Activated effector memory CD4-positive, alpha-beta T cell treated with Interleukin-2 at 50 U/mL for 16 hours (primary cell): ENCODE data around the gene HOXC11.

Source experiments
- DNase-seq: peaks from one replicate; pipeline ENCODE4 v3.0.0-alpha.2; 2020

Gene HOXC11

DNA sequence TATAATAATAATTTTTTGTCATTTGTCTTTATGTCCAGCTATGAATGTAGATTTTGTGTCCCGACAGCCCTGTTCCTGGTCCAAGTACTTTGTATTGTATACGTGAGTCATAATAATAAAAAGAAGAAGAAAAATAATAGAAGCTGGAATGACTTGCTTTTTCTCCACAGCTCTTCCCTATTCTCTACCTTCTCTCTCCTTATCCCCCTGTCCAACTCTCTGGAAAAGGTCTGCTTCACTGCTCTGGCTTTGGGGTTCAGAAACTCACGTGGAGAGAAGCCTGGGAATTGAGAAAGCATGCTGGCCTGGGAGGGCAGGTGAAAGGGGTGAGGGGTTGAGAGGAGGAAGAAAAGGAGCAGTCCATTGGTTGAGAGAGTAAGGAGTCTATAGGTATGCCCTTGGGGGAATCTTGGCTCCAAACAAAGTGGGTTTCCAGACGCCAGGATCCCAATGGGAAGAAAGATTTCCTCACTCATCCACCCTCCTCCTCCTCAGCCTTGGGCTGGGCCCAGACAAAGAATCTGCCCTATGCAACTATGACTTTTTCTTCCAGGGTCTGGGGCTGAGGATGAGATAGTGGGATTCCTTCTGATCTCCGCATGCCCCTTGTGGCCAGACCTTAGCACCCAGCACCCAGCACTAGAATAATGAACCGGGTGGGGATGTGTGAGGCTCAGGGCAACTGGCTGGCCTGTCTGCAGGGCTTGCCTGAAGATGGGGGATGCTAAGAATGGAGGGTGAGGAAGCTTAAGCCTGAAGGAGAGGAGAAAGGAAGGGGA, 39.9 kb downstream of the HOXC11 start:
- no peak for DNase-seq

DNA sequence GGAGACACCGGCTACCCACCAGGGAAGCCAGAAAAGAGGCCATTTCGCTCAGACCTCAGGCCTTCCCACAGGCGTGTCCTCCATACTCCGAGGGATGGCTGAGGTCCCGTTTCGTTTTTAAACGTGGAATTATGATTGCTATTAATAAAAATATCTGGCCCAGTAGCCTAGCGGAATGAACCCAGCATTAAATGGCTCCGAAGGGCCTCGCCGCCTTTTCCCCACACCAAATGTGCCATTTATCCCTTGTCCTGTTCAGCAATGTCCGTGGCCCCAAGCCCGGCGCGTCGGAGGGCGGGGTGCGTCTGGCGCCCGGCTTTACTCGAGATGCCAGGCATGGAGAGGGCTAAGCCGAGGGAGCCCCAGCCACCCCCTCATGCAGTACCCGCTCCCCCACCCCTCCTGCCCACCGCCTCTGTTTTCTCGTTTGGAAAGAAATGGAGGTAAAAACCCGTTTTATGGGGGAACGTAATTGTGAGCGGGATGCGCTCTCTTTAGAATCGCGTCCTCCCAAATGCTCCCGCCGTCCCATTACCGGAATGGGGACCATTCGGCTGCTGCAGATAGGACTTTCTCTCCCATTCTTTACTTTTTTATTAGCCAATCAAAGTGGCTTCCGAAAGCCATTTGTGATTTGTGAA, 41.6 kb downstream of the HOXC11 start:
- DNase-seq, result no peak

DNA sequence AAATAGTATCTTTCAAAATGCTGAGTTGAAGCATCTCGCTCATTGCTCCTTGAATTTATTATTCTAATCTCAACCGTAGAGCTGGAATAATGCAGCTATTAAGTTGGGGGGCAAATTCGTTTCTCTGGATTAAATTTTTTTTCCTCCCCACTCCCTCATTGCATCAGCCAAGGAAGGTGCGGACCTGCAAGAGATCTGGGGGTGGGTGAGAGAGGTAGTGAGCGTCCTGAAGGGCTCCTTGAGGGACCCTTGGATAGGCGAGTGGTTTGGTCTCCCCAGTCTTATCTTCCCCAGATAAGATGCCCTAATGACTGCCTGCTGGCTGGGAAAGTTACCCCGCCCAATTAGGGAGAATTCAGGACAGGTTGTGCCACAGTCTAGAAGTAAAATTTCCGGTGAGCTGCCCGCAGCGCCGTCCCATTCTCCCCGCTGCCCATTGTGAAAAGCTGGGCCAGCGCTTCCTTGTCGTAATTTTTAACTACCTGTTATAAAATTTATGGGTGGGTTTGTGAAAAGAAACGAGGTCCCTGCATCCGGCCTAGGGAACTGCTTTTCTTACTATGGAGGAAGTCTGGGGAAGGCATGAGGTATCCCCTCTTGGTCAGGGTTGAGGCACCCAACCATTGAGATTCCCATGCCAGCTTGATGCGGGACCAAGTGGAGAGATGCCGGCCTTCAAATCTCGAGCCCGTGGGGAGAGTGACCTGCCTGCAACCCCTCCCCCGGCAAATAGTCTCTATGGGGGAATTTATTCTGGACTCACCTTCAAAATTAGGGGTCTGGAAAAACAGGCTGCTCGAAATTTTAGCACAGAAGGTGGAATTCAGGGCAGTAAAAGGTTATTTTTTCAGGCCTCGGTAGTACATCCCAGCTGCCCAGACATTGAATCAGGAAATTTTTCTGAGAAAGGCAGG, 42.3 kb downstream of the HOXC11 start:
- no peak for DNase-seq

DNA sequence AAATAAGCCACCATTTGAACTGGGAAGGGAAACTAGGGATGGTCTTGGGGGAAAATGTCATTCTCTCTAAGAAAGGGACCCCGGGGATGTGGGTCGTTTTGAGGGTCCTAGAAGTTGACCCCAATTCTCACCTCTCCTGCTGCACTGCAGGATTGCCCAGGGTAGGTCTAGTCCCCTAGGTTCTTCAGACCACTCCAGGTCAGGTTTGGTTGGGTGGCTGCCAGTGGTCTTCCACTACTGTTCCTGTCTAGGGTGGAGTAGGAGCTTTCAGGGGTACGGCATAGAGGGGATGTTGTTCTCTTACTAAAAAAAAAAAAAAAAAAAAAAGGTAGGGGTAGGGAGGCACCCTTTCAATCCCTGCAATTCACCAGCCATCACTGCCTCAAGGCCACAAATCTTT, 43.1 kb downstream of the HOXC11 start:
- no peak for DNase-seq

DNA sequence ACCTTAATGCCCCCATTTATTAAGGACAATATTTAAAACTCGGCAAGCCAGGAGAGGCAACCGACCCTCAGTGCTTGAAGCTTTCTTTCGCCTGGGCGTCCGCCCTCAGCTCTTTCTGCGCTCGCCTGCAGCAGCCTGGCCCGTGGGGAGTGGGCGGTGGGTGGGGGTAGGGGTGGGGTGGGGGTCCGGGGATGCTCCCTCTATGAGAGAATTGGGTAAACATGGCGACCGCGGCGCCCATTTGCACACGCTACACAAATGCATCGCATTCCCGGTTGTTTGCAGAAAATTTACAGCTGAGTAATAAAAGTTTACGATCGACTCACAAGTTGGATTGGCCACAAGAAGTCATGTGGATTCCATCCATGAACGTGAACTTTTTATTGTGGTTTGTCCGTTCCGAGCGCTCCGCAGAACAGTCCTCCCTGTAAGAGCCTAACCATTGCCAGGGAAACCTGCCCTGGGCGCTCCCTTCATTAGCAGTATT, 43.6 kb downstream of the HOXC11 start:
- DNase-seq, result no peak

DNA sequence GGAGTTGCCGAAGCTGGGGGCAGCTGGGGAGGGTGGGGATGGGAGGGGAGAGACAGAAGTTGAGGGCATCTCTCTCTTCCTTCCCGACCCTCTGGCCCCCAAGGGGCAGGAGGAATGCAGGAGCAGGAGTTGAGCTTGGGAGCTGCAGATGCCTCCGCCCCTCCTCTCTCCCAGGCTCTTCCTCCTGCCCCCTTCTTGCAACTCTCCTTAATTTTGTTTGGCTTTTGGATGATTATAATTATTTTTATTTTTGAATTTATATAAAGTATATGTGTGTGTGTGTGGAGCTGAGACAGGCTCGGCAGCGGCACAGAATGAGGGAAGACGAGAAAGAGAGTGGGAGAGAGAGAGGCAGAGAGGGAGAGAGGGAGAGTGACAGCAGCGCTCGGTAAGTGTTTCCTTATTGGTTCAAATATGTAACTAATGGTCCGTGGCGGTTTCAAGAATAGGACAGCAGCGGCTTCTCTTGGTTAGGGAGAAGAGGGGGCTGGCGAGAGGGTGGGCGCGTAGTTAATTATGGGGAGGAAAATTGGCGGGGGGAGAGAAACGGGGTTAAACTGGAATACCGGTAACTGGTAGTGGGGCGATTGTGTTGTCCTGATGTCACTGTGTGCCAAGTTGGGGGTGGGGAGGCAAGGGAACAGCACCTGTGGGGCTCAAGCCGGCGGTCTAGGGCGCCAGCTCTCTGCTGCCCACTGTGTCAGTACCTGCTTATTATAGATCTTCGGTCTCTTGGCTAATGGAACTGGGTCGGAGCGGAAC, 44.3 kb downstream of the HOXC11 start:
- no peak for DNase-seq

DNA sequence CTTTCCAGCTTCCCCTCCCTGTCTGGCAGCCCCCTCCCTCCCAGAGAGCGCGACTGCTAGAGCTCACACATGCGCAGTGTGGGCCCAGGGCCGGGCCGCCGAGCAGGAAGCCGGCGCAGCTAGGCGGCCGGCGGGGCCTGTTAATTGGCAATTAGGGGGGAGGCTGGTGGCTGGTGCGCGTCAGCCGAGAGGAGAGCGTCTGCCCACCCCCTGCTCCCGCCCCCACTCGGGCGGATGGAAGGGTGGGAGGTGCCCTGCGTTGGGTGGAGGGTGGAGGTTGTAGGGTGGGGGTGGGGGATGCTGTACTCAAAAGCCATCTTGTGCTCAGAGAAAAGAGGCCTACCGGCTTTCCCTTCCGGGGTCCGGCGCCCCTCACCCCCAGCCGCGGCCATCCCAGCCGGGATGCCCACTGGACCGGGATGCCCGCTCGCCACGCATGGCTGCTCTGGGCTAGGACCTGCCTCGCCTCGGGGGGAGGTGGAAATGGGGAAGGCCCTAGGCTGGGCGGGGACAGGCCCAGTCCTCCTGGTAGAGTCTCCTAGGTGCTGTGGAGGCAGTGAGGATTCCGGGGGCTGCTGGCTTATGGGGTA, 45.0 kb downstream of the HOXC11 start:
- peak; percentile 51 for DNase-seq

DNA sequence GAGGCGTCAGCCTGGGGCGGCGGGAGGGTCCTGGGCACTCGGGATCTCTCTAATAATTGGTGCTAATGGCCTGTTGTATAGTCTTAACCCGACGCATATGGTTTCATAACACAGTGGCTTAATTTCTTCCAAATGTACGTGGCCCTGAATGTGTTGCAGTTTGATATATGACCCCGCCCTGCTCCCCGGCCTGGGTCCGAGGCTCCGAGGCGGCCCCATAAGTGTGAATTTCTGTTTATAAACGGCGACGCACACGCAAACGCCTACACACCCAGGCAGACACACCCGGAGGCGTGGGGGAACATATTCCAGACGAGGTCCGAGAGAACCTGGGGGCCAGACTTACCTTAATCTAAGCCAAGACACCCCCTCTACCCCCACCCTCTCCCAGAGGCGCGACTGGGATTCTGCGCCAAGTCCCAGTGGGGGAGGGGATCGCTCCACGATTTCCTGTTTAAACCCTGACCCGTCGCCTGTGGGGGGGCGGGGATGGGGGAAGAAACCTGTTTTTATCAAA, 45.6 kb downstream of the HOXC11 start:
- DNase-seq, result no peak

DNA sequence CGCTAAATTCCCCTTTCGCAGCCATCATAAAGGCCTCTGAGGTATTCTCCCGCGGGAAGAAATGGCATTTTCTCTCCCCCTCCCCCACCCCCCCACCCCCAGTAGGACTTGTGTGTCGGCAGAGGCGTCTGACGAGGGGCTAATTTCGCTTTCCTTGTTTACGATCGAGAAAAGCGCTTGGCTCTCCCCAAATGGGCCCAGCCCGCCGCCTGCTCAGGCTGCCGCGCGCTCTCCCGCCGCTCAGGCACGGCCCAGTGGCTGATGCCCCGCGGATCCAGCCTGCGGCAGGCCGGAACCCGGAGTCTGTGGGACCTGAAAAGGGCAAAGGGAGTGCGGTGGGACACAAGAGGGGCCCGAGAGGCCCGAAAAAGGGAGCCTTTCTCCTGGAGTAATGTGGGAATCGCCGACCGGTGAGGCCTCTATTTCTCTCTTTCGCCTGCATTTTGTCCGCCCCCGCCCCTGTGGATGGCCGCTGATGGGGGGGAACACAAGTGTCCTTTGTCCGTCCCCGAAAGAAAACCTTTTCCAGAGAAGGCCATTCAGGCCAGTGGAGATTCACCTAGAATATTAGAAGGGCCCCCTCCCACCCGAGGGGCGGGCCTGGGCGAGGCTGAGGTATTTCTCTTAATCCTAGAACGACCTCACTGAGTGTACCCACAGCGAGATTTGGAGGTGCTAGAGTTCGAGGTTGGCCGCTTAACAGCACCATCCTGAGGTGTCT, 46.3 kb downstream of the HOXC11 start:
- DNase-seq, result no peak

DNA sequence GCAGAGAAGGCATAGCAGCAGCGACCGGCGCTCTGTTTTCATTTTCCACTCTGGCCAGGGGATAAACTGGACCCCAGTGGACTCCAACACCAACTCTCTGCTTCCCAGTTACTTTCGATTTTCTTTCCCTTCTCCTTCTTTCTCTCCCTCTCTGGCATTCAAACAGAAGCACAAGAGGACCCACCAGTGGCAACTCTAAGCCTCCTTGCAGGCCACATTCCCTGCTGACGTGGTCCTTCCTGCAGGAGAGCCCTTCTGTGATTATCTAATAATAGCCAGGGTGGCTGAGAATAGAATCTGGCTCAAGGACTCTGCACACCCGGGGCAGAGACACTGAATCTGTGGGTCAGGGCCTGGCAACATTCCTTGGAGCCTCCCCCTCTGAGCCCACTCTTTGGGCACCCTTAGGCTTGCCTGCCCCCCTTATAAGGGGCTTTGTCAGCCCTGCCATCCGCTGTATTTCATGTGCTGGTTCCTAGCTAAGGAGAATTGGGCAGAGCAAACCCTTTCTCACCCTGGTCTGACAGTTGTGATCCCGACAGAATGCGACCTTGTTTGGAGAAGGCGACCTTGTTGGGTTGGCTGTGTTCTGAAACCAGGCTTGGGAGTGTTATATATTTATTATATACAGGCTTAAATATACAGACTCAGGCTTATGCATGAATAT, 47.1 kb downstream of the HOXC11 start:
- DNase-seq, result no peak

DNA sequence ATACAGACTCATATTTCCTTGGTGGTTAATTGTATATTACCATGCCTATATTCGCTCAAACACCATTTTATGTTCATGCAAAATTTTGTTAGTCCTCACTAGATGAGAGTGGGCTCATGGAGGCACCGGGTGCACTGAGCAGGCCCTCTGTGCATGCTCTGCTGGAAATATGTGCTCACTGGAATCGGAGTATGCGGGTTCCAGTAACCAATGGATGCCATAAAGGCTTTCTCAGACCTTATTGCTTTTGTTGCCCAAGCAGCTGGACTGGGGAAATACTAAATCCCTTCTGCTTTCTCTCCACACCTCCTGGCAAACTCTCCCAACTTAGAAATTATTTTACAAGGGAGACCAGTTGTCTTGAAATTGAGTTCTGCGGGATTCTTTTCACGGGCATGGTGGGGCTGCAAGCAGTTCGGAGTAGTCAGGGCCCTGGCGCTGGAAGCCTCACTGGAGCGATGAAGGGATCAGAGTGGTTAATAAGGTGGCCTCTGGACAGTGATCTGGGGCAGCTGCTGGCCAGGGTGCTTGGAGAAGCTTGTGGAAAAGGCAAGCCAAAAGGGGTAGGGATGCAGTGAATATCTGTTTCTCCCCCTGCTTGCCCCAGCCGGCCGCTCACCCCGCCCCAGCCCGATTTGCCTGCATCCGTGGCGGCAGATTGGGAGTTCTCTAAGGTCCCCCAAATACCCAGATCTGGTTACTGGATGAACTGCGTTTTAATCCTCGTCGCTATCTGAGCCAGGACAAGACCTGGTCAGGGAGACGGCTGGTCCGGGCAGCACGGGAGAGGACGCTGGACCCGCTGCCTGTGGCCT, 47.9 kb downstream of the HOXC11 start:
- DNase-seq, result no peak

DNA sequence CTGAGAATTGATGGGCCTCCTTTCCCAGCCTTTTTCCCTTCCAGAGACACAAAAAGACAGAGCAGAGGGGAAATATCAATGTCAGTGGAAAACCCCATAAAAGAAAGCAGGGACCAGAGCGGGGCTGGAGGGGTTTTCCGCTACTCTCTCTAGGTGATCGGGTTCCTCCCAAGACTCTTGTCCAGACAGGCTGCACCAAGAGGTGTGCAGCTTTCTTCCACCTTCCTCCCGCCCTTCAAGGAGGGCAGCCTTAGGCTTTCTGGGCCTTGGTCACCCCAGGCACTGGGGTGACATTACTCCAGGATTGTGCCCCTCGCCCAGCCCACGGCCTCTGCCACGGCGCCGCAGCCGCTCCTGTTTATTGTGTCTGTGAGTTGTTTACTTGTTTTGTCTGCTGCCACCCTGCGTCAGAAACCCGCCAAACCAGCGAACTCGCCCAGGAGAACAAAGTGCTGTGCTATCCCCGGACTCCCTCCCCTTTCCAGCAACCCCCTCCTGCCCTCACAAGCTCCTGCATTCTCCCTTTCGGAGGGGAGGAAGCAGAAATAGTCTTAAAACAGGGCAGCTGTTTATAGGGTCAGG, 48.6 kb downstream of the HOXC11 start:
- DNase-seq, result no peak

DNA sequence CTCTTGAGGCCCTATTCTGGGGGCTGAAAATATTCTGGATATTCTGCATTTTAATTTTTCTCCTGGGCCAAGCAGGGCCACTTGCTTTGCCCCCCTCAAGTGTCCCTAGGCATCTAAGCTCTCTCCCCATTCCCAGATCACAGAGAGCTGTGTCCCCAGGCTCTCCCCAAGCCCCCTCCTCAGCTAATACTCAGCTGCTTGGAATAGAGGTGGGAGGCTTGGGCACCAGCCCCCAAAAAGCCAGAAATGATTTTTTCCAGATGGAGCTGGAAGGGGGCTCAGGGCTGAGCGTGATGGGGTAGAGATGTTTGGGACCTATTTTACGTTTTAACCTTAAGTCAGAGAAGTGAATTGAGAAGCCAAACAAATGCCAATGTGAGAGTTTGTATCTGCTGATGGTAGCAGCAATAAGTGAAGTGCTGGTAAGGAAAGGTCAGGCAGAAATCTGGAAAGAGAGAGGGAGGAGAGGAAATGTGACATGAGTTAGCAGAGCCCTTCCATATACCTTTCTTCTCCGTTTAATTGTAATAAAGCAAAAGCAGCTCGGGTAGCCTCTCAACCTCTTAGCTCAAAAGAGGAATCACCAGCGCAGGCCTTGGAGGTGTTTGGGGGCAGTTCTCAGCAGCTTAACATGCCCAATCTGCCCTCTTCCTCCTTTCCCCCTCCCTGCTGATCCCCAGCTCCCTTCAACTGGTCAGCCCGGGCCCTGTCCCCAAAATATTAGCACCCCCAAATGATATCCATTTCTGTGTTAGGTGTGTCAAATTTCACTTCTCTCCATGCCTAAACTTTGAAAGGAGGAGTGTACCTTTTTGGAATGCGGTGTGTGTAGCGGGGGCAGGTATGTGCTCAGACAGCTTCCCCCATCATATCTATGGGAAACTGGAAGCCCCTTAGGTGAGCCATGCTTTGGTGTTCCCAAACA, 50.3 kb downstream of the HOXC11 start:
- no peak for DNase-seq

DNA sequence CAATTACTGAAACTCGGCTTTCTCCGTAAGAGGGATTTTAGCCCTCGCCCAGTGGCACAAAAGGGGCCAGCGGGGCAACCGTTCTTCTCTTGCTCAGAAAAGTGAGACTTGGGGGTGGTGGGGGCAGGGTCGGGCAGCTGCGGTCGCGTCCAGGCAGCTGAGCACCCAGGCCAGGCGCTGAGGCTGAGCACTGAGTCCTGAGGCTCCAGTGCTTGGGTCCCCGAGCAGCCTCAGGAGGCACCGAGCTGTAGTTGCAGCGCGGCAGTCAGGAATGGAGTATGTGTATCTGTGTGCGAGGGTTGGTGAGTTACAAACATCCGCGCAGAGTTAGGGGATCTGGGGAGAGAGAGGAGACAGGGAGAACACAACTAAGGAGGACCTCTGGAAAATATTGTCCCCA, 51.2 kb downstream of the HOXC11 start:
- DNase-seq, result no peak

DNA sequence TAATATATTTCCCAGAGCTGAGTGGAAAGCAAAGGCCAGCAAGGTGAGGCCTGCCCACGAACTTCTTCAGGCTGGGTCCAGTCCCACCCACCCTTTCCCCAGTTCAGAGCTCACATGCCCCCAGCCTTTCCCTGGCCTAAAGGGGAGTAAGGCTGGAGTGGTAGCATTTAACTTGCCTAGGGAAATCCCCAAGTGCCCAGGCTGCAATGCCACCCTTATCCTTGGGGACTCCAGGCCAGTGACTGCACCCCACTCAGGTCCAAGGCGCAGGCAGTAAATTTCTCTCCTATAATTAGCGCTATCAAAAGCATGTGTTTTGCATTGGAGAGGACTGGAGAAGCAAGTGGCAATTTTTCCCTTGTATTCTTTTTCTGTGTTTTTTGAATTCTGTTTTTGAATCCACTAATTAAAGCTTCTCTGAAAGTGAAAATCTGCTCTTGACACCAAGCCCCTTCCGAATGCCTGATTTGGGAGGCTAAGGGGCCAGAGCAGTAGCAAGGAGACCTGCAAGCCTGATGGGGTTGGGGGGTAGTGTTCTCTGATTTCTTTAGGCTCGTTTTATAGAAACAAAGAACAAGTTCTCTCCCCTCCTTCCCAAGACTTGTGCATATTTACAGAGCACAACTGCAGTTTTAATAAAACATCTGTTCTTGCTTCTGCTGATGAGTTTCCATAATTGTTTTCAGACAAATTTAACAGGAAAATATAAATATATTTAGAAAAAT, 51.8 kb downstream of the HOXC11 start:
- no peak for DNase-seq

DNA sequence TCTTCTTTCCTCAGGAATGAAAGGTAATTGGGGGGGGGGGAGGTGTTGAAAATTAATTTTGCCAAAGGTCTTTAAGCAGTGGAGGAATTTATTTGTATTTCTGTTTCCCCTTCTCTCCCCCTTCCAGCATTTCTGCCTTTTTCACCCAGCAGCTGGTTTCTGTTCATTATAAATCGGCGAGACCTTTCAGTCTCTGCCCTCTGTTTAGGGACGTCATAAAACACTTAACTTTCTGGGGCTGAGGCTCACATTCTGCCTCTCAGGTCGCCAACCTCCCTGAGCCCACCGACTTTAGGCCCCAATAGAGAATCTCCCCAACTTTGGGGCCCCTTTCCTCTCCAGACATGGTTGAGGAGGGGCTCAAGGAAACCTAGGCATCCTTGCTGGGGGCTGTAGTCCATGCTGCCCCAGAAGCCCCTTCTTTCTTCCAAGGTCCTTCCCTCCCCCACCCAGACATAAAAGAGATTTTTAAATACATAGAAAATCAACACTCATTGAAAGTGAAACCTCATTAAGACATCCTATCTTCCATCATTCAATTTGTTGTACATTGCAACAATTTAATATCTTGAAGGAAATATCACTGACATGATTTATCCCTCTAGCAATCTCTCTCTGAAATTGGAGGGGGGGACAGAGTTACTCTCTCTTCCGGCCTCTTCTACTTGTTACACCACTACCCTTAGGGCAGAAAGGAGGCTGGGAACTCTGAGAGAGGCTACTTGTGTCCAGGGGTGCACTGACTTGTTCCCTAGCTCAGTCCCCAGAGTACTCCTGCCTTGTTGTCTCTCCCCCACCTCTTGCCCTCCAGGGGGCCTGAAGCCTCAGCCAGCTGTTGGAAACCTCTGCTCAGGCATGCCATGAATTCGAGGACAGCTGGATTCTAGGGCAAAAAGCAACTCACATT, 52.8 kb downstream of the HOXC11 start:
- no peak for DNase-seq
